ENCODE measurements around the gene ZNF556.

The ZNF556 gene

DNA sequence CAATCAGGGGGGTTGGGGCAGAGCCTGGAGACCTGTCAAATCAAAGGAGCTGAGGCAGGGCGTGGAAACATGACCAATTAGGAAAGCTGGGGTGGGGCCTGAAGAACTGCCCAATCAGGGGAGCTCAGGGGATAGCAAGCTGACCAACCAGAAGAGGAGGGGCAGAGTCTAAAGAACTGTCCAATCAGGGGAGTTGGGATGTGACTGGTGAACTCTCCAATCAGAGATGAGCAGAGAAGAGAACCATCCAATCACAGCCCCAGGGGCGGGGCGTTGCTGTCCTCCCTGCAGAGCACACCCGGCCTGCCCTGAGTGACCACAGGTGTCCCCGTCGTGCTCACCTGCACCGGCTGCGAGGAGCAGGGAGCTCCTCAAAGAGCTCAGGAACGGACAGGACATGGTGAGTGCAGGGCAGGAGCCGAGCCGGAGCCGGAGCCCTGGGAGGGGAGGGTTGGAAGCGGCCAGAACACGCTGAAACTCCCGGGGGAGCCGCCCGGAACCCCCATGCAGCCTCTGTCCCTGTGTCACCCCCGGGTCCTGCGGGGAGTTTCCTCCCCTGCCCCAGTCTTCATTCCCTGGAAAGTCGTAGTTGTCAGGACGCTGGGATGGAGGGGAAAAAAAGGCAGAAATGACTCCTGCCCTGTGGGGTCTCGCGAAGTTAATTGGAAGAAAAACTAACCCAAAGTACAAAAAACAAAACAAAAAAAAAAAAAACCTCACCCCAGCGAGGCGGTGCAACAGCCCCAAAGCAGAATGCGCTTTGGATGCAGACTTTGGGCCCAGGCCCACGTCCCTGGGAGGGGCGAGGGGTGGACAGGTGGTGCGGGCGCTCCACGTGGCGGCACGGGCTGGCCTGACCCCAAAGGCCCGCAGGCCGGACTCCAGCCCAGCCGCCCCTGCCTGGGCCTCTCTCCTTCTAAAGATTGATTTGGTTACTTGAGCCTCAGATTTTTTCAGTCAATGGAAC, at the start of gene ZNF556:
ZNF556 (plus strand) TSS at position 311 of the 967 bp plus-strand sequence; CDS start at position 398, 87 bp downstream.
- DNase-seq (ENCODE audit: low read depth in 1 of 2, low spot score in 1 of 2), result no peak

DNA sequence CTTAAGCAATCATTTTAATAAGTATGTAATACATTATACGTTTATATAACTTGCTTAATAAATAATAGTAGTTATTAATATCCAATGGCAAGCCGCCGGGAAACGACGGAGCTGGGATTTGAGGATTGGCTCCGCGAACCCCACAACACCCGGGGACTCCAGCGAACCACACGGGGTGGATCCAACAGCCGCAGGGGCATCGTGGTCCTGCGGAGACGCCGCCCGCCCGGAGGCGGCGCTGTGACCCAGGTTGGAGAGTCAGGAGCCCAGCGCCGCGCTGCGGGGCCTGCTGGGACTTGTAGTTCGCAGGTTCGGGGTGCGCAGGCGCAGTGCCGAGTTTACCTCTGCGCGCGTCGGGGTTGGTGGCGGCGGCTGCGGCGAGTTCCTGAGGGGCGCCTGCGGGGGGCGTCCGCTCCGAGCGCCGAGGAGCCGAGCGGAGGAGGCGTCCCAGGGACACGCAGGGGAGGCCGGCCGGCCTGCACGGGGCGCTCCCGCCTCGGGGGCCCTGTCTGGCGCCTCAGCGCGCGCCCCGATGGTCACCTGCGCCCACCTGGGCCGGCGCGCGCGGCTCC, 47.5 kb upstream of the ZNF556 start, which contains the start of gene ZNF554:
ZNF554 (plus strand) TSS at position 329 of the 572 bp plus-strand sequence; CDS start at position 533, 204 bp downstream.
- peak; percentile 97 for DNase-seq (ENCODE audit: low read depth in 1 of 2, low spot score in 1 of 2)

DNA sequence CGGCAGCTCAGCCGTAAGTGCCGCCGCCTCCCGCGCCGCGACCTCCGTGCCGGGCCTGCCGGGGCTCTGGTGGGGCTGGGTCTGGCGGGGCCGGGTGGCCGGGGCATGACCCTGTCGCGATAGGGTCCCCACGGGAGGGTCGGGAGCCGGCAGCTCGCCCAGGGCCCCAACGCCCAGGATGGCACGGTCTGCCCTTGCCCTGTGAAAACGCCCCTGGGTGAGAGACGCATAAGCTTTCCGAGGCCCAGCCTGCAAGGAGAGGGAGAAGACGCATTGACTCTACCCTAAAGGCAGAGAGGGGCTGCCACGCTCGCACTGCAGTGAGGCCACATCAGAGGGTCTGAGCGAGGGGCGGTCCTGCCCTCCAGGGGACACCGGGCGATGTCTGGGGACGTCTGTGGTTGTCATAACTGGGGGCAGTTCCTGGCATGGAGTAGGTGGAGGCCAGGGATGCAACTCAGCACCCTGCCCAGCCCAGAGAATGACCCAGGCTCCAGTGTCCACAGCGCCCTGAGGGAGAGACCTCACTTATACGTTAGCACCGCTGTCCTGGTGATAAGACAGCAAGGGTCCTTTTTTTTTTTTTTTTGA, 46.9 kb upstream of the ZNF556 start:
- no peak for DNase-seq (ENCODE audit: low read depth in 1 of 2, low spot score in 1 of 2)

DNA sequence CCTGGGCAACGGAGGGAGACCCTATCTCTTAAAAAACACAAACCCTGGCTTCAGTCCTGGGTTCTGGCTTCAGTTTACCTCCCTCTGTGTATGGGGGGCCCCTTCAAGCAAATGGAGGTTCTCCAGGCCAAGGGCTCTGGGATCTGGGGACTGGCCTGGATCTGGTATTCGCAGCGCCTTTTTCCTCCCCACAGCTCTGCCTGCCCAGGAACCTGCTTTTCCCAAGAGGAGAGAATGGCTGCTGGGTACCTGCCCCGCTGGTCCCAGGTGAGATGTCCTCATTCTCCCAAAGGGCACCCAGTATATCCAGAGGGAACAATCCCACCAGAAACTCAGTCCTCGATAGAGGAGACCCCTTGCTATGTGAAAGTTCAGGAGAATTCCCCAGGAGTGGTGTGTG, 44.3 kb upstream of the ZNF556 start:
- DNase-seq (ENCODE audit: low read depth in 1 of 2, low spot score in 1 of 2), result no peak

DNA sequence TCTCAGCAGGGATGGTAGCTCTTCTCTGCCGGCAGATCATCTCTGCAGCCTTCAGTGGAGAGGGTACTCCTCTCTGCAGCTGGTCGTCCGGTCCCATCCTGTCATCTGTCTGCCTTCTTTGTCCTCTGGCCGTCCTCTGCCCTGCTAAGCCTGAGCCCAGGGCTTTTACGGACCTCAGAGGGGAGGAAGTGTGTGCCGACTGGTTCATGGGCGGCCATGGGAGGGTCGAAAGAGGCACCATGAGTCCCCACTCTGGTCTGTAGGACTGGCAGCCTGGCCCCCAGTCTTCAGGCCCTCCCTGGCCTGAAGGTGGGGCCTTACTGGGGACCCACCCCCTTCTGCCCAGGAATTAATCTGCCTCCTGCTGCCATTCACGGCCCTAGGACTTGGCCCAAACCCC, 43.5 kb upstream of the ZNF556 start:
- DNase-seq (ENCODE audit: low read depth in 1 of 2, low spot score in 1 of 2), result no peak

DNA sequence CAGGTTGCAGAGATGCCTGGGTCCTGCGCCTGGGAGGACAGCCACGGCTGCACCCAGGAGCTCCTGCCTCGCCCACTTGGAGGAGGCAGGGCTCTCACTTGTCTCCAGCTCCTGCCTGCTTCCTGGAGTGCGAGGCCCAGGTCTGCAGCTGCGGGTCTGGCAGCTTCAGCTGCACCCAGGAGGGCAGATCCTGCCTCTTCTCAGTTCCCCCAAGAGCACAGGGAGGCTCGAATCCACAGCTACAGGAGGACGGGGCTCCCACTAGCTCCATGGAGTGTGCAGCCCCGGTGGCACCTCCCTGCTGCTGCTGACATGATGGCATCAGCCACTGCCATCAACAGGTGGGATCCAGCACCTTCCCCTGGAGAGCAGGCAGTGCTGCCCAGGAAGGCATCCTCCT, 43.0 kb upstream of the ZNF556 start:
- no peak for DNase-seq (ENCODE audit: low read depth in 1 of 2, low spot score in 1 of 2)

DNA sequence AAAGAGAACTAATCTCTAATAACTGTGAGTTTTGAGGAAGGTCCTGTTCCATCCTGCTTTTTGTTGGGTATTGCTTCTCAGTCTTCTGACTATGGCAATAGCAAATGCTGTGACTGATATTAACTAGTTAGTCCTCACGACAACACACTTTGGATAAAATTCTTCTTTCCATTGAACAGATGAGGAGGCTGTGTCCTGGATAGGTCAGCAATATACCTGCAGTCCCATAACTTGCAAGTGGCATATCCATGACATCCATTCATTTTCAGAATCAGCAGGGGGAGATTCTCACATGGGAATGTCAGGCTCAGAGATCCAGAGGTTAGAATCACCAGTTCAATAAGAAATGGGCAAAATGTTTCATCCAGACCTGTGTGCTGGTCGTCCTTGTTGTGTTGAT, 40.1 kb upstream of the ZNF556 start:
- DNase-seq (ENCODE audit: low read depth in 1 of 2, low spot score in 1 of 2), result no peak

DNA sequence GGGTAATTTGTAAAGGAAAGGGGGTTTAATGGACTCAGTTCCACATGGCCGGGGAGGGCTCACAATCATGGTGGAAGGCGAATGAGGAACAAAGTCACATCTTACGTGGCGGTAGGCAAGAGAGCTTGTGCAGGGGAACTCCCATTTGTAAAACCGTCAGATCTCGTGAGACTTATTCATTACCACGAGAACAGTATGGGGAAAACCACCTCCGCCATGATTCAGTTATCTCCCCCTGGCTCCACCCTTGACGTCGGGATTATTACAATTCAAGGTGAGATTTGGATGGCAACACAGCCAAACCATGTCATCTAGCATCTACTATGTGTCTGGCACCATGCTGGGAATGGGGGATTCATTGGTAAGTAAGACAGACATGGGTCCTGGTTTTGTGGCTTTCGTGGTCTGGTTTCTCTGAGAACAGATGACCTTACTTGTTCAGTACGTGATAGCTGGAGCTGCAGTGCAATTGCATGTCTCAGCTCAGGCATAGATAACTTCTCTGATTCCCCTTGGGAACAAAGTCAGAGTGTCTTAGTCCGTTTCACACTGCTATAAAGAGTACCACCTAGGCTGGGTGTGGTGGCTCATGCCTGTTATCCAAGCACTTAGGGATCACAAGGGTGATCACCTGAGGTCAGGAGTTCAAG, 39.2 kb upstream of the ZNF556 start:
- no peak for DNase-seq (ENCODE audit: low read depth in 1 of 2, low spot score in 1 of 2)

DNA sequence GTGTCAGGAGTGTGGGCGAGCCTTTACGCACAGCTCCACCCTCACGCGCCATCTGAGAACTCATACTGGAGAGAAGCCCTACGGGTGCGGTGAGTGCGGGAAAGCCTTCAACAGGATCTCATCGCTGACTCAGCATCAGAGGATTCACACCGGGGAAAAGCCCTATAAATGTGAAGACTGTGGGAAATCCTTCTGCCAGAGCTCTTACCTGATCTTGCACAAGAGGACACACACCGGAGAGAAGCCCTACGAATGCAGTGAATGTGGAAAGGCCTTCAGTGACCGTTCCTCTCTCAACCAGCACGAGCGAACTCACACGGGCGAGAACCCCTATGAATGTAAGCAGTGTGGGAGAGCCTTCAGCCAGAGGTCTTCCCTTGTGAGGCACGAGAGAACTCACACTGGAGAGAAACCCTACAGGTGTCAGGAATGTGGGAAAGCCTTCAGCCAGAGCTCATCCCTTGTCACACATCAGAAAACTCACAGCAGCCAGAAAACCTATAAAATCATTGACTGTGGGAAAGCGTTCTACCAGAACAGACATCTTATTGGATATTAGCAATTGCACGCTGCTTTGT, 32.8 kb upstream of the ZNF556 start:
- no peak for DNase-seq (ENCODE audit: low read depth in 1 of 2, low spot score in 1 of 2)

DNA sequence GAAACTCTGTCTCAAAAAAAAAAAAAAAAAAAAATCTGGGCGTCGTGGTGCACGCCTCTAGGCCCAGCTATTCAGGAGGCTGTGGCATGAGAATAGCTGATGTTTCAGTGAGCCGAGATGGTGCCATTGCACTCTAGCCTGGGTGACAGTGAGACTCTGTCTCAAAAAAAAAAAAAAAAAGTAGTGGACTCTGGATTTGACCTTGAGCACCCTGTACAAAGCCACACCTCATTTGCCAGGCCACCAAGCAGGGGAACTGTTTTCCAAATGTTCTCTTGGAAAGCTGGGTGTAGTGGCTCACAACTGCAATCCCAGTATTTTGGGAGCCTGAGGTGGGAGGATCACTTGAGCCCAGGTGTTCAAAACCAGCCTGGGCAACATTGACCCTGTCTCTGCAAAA, 29.7 kb upstream of the ZNF556 start:
- DNase-seq (ENCODE audit: low read depth in 1 of 2, low spot score in 1 of 2), result no peak

DNA sequence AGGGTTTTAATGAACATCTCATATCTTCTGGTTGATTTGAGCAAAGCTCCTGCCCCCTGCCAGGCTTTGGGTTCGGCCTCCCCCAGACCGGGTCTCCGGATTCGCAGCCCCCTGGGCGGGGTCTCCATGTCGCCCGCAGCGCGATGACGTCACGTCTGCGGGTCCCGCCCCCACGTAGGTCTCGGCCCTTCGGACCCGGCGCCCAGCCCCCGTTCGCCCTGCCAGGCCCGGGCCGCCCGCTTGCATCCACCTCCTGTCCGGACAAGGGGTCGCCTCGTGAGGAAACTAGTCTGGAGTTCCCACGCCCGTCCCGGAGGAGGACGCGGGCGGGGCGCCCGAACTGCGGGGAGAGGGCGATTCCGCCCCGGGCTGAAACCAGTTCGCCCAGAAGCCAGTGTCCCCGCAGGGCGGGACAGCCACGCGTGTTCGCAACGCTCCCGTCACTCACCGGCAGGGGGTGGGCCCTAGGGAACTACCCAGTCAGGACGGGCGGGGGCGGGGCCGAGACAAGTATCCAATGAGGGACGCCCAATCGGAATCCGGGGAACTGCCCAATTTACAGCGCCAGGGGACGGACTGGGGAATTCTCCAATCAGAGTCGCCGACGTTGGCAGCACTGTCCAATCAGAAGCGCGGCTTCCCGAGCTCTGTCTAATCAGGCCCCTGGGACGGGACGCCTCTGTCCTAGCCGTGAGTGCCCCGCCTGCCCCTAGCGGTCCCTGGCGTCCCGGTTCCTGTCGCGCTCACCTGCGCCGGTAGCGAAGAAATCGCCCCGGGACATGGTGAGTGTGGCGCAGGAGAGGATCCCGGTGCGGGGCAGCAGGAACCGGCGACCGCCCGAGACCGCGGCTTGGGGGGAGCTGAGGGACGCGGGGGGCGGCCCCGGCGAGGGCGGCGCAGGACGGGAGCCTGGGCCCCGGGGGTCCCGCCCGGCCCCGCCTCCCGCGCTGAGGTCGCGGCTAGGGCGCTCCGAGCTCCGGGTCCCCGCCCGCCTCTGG, 26.0 kb upstream of the ZNF556 start, which contains the start of gene ZNF555:
ZNF555 (plus strand) TSS at position 682 of the 998 bp plus-strand sequence; CDS start at position 780, 98 bp downstream.
- peak; percentile 93 to 99 for DNase-seq (ENCODE audit: low read depth in 1 of 2, low spot score in 1 of 2)

DNA sequence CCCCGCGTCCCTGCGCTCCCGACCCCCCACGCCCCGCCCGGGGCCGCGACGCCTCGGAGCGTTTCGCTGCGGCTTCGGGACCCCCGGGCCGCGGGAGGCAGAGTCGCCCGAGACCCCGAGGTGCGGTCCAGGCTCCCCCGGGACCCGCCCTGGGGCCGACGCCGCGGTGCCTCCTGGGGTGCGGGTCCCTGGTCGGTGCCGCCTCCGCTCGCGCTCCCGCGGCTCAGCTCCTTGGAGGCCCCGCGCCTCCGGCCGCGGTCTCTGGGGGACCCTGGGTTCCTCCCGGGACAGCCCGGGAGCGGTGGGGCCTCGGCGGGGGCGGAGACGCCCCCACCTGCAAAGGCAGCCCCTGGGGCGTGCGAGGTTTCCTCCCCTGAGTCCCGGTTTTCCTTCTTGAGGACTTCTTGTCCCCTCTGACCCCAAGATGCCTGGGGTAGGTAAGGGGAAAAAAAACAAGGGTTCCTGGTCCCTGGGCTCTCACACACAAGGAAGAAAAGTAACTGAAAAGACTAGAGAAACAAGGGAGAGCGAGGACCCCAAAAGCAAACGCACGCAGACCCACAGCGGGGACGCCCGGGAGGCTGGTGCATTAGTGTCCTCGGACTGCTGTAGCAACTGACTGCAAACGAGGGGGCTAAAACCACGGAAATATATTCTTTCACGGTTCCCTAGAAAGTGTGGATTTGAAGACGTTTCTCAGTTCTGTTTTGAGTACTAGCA, 25.1 kb upstream of the ZNF556 start:
- DNase-seq (ENCODE audit: low read depth in 1 of 2, low spot score in 1 of 2), result no peak

DNA sequence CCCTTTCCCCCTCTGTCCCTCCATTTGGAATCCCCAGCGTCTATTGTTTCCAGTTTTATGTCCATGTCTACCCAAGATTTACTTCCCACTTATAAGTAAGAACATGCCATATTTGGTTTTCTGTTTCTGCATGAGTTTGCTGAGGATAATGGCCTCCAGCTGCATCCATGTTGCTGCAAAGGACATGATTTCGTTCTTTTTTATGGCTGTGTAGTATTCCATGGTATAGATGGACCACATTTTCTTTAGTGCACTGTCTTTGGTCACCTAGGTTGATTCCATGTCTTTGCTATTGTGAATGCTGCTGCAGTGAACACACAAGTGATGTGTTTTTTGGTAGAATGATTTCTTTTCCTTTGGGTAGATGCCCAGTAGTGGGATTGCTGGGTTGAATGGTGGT, 22.0 kb upstream of the ZNF556 start:
- no peak for DNase-seq (ENCODE audit: low read depth in 1 of 2, low spot score in 1 of 2)

DNA sequence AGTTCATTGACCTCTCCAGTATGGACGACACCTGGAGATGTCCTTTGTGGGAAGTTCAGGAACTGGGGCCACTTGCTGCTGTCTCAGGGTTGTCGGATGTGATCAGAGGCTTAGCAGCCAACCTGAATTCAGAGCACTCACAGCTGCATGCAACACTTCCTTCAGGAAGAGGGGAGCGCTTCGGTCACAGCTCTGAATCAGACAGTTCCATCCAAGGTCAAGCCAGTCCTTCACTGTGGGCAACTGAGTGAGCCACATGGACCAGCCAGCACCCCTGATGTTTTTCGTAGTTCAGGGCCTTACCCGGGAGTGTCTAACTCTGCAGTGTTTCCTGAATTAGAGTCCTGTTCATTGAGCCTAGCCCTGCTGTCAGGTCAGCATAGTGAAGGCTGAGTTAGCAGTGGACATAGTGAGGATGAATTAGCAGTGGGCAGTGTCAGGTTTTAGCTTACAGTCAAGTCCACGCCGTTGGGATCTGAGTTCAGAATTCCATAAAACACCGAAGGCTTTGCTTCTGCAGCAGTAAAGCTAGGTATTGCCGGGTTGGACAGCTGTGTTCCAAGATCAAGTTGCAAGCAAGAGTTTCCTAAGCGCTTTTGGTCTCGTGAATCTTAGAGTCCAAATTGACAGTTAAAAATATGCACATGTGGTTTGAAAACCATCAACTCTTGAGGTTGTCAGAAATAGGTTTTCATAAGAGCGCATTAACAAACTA, 20.8 kb upstream of the ZNF556 start:
- DNase-seq (ENCODE audit: low read depth in 1 of 2, low spot score in 1 of 2), result no peak

DNA sequence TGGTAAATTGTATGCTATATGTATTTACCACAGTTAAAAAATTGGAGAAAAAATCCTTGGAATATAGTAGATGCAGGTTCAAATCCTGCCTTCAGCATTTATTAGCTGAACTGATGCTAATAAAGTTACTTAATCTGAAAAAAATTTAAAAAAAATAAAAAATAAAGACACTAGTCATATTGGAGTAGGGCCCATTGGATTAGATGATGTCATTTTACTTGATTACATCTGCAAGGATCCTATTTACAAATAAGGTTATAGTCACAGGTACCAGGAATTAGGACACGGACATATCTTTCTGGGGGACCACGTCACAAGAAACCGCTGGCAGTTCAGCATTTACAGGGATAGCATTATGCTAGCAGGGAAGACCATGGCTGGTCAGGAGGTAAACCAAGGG, 19.6 kb upstream of the ZNF556 start:
- no peak for DNase-seq (ENCODE audit: low read depth in 1 of 2, low spot score in 1 of 2)

DNA sequence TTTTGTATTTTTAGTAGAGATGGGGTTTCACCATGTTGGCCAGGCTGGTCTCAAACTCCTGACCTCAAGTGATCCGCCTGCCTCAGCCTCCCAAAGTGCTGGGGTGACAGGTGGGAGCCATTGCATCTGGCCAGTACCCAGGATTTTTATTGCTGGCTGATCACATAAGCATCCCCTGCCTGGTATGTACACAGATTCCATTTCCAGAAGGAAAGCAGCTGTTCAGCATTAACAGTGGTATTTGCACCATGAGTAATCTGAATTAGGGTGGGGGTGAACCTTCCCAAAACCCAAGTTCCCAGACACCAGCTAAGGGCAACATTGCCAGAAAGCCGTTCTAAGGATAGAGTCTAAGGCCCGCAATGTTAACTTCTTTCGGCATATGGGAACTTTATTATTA, 18.5 kb upstream of the ZNF556 start:
- no peak for DNase-seq (ENCODE audit: low read depth in 1 of 2, low spot score in 1 of 2)

DNA sequence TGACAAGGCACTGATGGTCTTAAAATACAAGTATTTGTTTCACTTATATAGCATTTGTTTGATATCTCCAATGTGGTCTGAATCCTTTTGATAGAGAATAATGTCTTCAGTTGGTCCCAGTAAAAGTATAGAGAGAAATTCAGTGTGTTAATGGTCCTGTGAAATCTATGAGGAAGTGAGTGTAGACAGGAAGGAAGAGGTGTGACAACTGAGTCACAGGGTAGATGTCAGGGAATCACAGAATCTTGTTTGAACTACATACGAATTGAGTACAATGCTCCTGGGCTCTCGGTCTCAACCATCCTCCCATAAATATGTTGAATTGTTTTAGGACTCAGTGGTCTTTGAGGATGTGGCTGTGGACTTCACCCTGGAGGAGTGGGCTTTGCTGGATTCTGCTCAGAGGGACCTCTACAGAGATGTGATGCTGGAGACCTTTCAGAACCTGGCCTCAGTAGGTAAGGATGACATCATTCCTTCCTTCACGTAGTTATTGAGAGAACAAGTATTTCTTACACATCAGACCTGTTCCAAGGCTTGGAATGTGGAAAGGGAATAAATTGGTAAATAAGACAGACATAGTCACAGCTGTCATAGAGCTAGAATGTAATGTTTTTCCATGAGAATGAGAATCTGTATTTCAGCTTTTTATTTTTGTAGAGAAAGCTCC, 16.7 kb upstream of the ZNF556 start:
- DNase-seq (ENCODE audit: low read depth in 1 of 2, low spot score in 1 of 2), result no peak

DNA sequence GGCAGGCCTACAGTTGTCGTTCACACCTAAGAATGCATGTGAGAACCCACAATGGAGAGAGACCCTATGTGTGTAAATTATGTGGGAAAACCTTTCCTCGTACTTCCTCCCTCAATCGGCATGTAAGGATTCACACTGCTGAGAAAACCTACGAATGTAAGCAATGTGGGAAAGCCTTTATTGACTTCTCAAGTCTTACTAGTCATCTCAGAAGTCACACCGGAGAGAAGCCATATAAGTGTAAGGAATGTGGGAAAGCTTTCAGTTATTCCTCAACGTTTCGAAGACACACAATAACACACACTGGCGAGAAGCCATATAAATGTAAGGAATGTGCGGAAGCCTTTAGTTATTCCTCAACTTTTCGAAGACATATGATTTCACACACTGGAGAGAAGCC, 14.5 kb upstream of the ZNF556 start:
- DNase-seq (ENCODE audit: low read depth in 1 of 2, low spot score in 1 of 2), result no peak
